Measurements from ENCODE around the gene CLK2. TPM values are rescaled to one million over a fixed set of nuclear protein-coding genes. Genes with fewer than 3 reads are reported as not detected.

CLK2 gene
- total RNA-seq, 1 experiment from 2014 or later, result 43.9 TPM

DNA sequence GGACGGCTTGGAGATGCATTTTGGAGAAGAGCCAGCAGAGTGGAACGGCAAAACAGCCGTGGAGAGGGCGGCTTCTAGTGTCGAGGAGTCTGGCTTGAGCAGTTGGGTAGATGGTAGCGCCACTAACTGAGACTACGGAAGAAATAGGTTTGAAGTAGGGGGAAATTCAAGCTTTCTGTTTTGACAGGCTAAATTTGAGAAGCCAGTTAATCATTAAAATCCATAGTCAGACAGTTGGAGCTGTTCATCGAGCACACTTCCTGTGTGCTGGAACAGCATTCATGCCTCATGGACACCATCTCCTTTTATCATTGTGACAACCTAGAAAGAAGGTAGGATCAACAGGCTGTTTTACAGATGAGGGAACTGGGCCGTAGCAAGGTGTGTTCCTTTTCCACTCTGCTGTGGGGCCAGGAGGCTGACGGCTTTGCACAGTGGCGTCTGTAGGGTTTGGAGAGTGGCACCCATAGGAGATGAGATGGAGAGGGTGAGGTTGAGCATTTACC, 31.3 kb upstream of the CLK2 start:
- H3K9me3 ChIP-seq (ENCODE audit: insufficient read depth, low read depth), result no peaks in the 10 kb centered on the region
- H3K9me2 ChIP-seq (ENCODE audit: insufficient read depth), result 0 out of 2 replicates have a peak, but pooled peaks cover 6% of the 10 kb centered on the region
- no peaks in the 10 kb centered on the region for H3K36me3 ChIP-seq (ENCODE audit: low read depth)
- no peak overlapping the region for H3K27ac ChIP-seq
- H3K4me3 ChIP-seq, result no peak overlapping the region
- TF ChIP-seq, protein P1, sequence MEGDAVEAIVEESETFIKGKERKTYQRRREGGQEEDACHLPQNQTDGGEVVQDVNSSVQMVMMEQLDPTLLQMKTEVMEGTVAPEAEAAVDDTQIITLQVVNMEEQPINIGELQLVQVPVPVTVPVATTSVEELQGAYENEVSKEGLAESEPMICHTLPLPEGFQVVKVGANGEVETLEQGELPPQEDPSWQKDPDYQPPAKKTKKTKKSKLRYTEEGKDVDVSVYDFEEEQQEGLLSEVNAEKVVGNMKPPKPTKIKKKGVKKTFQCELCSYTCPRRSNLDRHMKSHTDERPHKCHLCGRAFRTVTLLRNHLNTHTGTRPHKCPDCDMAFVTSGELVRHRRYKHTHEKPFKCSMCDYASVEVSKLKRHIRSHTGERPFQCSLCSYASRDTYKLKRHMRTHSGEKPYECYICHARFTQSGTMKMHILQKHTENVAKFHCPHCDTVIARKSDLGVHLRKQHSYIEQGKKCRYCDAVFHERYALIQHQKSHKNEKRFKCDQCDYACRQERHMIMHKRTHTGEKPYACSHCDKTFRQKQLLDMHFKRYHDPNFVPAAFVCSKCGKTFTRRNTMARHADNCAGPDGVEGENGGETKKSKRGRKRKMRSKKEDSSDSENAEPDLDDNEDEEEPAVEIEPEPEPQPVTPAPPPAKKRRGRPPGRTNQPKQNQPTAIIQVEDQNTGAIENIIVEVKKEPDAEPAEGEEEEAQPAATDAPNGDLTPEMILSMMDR (conservative IDR thresholded peaks at IDR 0.05), result no peak
- TF ChIP-seq EZH2 (IDR thresholded peaks at IDR 0.05; ENCODE audit: low read depth), result no peak
- BruUV-seq (replicated peaks), result no TSS peak
- ChIA-PET POLR2A (ENCODE audit: unreplicated experiment) (interaction anchor here (0.6 kb wide), 1 partner anchor 64 kb away, joined by 4 read pairs; a partner anchor contains a TSS), CTCF (no interaction called here)
- H3K79me2 ChIP-seq (ENCODE audit: low read depth), result peaks cover 9% of the 10 kb centered on the region
- H3K4me2 ChIP-seq, result no peak overlapping the region
- H3K27me3 ChIP-seq (ENCODE audit: insufficient read depth, low read depth), result no peaks in the 10 kb centered on the region
- peaks cover 8% of the 10 kb centered on the region; the same call in 1 of the 2 replicates for H3K4me1 ChIP-seq (replicated peaks; ENCODE audit: insufficient read depth)
- H2AFZ ChIP-seq, result no peak overlapping the region
- H4K20me1 ChIP-seq (ENCODE audit: insufficient read depth), result no peaks in the 10 kb centered on the region
- intact Hi-C loops (cut with micrococcal nuclease; ENCODE audit: unreplicated experiment), result loop anchor here (5.0 kb wide), 1 partner anchor 42 kb away; the partner anchor contains the start of gene SCAMP3
- H3F3A ChIP-seq (ENCODE audit: insufficient read depth, low read depth), result peaks cover 16% of the 10 kb centered on the region
- no peak for DNase-seq

DNA sequence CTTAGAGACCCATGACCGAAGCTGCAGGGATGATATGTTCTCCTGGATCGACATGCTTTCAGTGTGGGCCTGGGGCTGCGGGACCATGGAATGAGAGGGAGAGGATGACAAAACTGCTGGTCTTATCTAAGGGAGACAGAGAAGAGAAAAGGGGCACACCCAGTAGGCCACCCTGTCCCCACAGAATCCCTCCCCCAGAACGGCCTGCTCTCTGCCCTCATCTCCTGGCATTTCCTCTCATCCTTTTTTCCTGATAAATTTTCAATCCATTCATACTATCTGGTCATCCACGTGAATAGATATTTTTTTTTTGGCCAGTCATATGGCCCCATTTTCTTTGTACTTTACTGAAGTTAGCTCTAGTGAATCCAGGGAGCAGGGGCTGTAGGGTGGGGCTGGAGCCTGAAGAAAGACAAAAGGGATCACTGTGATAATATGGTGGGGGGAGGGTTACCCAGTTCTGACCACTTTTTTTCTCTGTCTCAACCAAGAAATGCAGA, 28.1 kb upstream of the CLK2 start, which contains the start of gene PKLR:
Gene PKLR (minus strand): TSS at position 97 of the 500 bp plus-strand sequence. CDS start 43 bp downstream, at position 54.
- no peak for TF ChIP-seq EZH2 (IDR thresholded peaks at IDR 0.05; ENCODE audit: low read depth)
- TF ChIP-seq, protein P1 (conservative IDR thresholded peaks at IDR 0.05), result no peak
- H3K9me3 ChIP-seq (ENCODE audit: insufficient read depth, low read depth), result no peaks in the 10 kb centered on the region
- CTCF ChIA-PET, result no interaction called here
- no peaks in the 10 kb centered on the region for H3K9me2 ChIP-seq (ENCODE audit: insufficient read depth)
- no peak within 1 kb of the TSS for H3K4me3 ChIP-seq
- H3K4me1 ChIP-seq (replicated peaks; ENCODE audit: insufficient read depth), result no peaks in the 10 kb centered on the region
- no peaks in the 10 kb centered on the region for H3K36me3 ChIP-seq (ENCODE audit: low read depth)
- no peak within 1 kb of the TSS for H3K4me2 ChIP-seq
- no peaks in the 10 kb centered on the region for H3K27me3 ChIP-seq (ENCODE audit: insufficient read depth, low read depth)
- no TSS peak for BruUV-seq (replicated peaks)
- no peaks in the 10 kb centered on the region for H4K20me1 ChIP-seq (ENCODE audit: insufficient read depth)
- intact Hi-C loops (cut with micrococcal nuclease; ENCODE audit: unreplicated experiment), result no loop called here
- no peak within 1 kb of the TSS for H2AFZ ChIP-seq
- DNase-seq, result no peak
- no peaks in the 10 kb centered on the region for H3K79me2 ChIP-seq (ENCODE audit: low read depth)
- POLR2A ChIA-PET (ENCODE audit: unreplicated experiment), result interaction anchor here (0.6 kb wide), 1 partner anchor 812 kb away, joined by 3 read pairs; no protein-coding TSS in a partner anchor
- no peak within 1 kb of the TSS for H3K27ac ChIP-seq
- H3F3A ChIP-seq (ENCODE audit: insufficient read depth, low read depth), result no peaks in the 10 kb centered on the region

DNA sequence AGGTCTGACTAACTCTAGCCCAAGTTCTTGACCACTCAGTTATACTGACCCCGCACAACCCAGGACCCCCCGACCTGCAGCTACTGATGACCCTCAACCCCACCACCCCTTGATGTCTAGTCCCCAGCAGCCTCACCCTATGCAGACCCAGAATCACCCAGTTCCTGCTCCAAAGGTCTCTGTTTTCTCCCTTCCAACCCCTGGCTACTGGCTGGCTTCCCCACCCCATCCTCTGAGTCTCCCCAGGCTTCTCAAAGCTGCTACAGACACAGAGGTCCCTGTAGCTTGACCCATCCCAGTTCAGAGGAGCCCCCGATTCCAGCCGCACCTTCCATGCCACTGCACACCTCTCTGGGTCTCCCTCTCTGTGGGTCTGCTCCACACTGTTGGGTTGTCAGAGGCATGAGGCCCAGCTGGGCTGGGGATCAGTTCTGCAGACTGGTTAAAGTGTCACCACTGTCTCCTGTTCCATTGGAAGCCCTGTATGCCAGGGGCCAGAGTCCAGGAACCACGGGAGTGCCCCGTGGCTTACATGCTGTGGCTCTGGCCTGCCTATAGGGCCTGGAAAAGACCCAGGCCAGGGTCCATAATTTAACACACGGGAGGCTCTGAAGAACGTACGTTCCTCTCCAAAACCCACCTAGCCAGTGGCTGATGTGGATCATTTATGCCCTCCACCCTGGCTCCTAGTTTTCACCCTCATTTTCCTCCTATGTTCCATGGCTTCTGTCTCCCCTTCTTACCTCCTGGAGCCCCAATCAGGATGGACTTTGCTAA, 27.4 kb upstream of the CLK2 start:
- H3K27ac ChIP-seq, result no peak overlapping the region
- no peaks in the 10 kb centered on the region for H3K36me3 ChIP-seq (ENCODE audit: low read depth)
- H3K4me2 ChIP-seq, result no peak overlapping the region
- no peak for TF ChIP-seq EZH2 (IDR thresholded peaks at IDR 0.05; ENCODE audit: low read depth)
- TF ChIP-seq, protein P1 (conservative IDR thresholded peaks at IDR 0.05), result no peak
- no peaks in the 10 kb centered on the region for H3K4me1 ChIP-seq (replicated peaks; ENCODE audit: insufficient read depth)
- no peaks in the 10 kb centered on the region for H3F3A ChIP-seq (ENCODE audit: insufficient read depth, low read depth)
- no peaks in the 10 kb centered on the region for H3K27me3 ChIP-seq (ENCODE audit: insufficient read depth, low read depth)
- no TSS peak for BruUV-seq (replicated peaks)
- no peak overlapping the region for H3K4me3 ChIP-seq
- no peaks in the 10 kb centered on the region for H4K20me1 ChIP-seq (ENCODE audit: insufficient read depth)
- ChIA-PET POLR2A (ENCODE audit: unreplicated experiment) (no interaction called here), CTCF (no interaction called here)
- DNase-seq, result no peak
- intact Hi-C loops (cut with micrococcal nuclease; ENCODE audit: unreplicated experiment), result no loop called here
- H2AFZ ChIP-seq, result no peak overlapping the region
- no peaks in the 10 kb centered on the region for H3K9me3 ChIP-seq (ENCODE audit: insufficient read depth, low read depth)
- H3K79me2 ChIP-seq (ENCODE audit: low read depth), result no peaks in the 10 kb centered on the region
- H3K9me2 ChIP-seq (ENCODE audit: insufficient read depth), result no peaks in the 10 kb centered on the region
